SK-N-SH (cell line): ENCODE results near the gene EXOC2. TPM values are rescaled to one million over a fixed set of nuclear protein-coding genes. Genes with fewer than 3 reads are reported as not detected.

Experiments used
- CTCF ChIA-PET: fragments of 300-600, 350-600 bp; formaldehyde crosslinking; extraction: SDS; loops from one replicate; lab custom pipeline; 2021; lab: Yijun Ruan, JAX
- POLR2A ChIA-PET: fragments of 350-600 bp; sonication (Branson Sonifier 250); formaldehyde crosslinking; extraction: SDS; loops from one replicate; lab custom pipeline; 2020; ENCODE audit warnings: antibody characterized with exemption, inconsistent platforms; lab: Yijun Ruan, JAX
- DNase-seq: peaks from one replicate; pipeline ENCODE4 v3.0.0; 2012
- H2AFZ ChIP-seq: fragments of 200-600 bp; sonication (generic); 2 replicates; pipeline ENCODE4 v1.8.1; 2016; ENCODE audit warnings: antibody characterized with exemption, mild to moderate bottlenecking, low read depth
- H3F3A ChIP-seq: fragments of 200-600 bp; sonication (generic); replicated peaks from 2 replicates; pipeline ENCODE3; 2016; ENCODE audit warnings: antibody characterized with exemption, mild to moderate bottlenecking; ENCODE audit not compliant: insufficient read depth
- H3K27ac ChIP-seq, 2 experiments: fragments of 200-500 bp in 1 of 2; fragments of 200-600 bp in 1 of 2; sonication (Bioruptor generic) in 1 of 2; sonication (generic), shearing (Covaris generic) in 1 of 2; 2 replicates each; pipeline versions ENCODE4 v1.5.1 to v1.6.1; 2014 to 2016; ENCODE audit warnings: low read depth in 2 of 2, inconsistent platforms in 1 of 2, low read length in 1 of 2, mild to moderate bottlenecking in 1 of 2, mixed read lengths in 1 of 2
- H3K27me3 ChIP-seq: fragments of 200-600 bp; sonication (generic), shearing (Covaris generic); 2 replicates; pipeline ENCODE4 v1.6.1; 2016; ENCODE audit warnings: mixed run types; ENCODE audit not compliant: insufficient read depth
- H3K36me3 ChIP-seq, 2 experiments: fragments of 200-500 bp in 1 of 2; fragments of 200-600 bp in 1 of 2; sonication (Bioruptor generic) in 1 of 2; sonication (generic) in 1 of 2; replicated peaks in 1 of 2; 2 replicates each; pipeline versions ENCODE3 to v1.5.1; 2014 to 2016; ENCODE audit warnings: low read length in 1 of 2, mild to moderate bottlenecking in 1 of 2; ENCODE audit not compliant: insufficient read depth in 2 of 2, control insufficient read depth in 1 of 2
- H3K4me1 ChIP-seq, 2 experiments: fragments of 200-500 bp in 1 of 2; fragments of 200-600 bp in 1 of 2; sonication (Bioruptor generic) in 1 of 2; sonication (generic), shearing (Covaris generic) in 1 of 2; 2 replicates each; pipeline versions ENCODE4 v1.5.1 to v1.6.1; 2014 to 2016; ENCODE audit warnings: low read depth in 1 of 2, low read length in 1 of 2, mixed run types in 1 of 2; ENCODE audit not compliant: insufficient read depth in 2 of 2, control insufficient read depth in 1 of 2
- H3K4me2 ChIP-seq: fragments of 200-600 bp; sonication (generic), shearing (Covaris generic); 2 replicates; pipeline ENCODE4 v1.6.1; 2017; ENCODE audit warnings: mixed run types
- H3K4me3 ChIP-seq, 2 experiments: fragments of 200-500 bp in 1 of 2; fragments of 200-600 bp in 1 of 2; sonication (Bioruptor generic) in 1 of 2; sonication (generic), shearing (Covaris generic) in 1 of 2; 2 replicates each; pipeline versions ENCODE4 v1.5.1 to v1.8.1; 2014 to 2016; ENCODE audit warnings: low read depth in 2 of 2, inconsistent platforms in 1 of 2, low read length in 1 of 2, mild to moderate bottlenecking in 1 of 2, mixed read lengths in 1 of 2, moderate library complexity in 1 of 2
- H3K79me2 ChIP-seq: fragments of 200-600 bp; sonication (generic); 2 replicates; pipeline ENCODE4 v1.8.1; 2017; ENCODE audit warnings: mild to moderate bottlenecking; ENCODE audit not compliant: insufficient read depth
- H3K9ac ChIP-seq: fragments of 200-600 bp; sonication (generic); 2 replicates; pipeline ENCODE4 v1.6.1; 2017; ENCODE audit warnings: mixed run types
- H3K9me2 ChIP-seq: fragments of 200-600 bp; sonication (generic); 2 replicates; pipeline ENCODE4 v1.6.1; 2017; ENCODE audit warnings: mixed run types
- H3K9me3 ChIP-seq: fragments of 200-600 bp; sonication (generic); 2 replicates; pipeline ENCODE4 v1.6.1; 2017; ENCODE audit warnings: mixed run types, mild to moderate bottlenecking, moderate library complexity
- H4K20me1 ChIP-seq: fragments of 200-600 bp; sonication (generic); 2 replicates; pipeline ENCODE4 v1.6.1; 2017; ENCODE audit warnings: mild to moderate bottlenecking, mixed run types; ENCODE audit not compliant: insufficient read depth
- CHD2 ChIP-seq: fragments of 150-350 bp; IDR thresholded peaks from 2 replicates; pipeline ENCODE4 v1.6.1; 2018; ENCODE audit warnings: low read length; ENCODE audit not compliant: partially characterized antibody
- ELF1 ChIP-seq: IDR thresholded peaks from 2 replicates; pipeline ENCODE4 v1.4.0; 2012
- EP300 ChIP-seq, 2 experiments: IDR thresholded peaks; 2 replicates each; pipeline versions ENCODE4 v1.4.0 to v1.6.1; 2012; ENCODE audit warnings: borderline replicate concordance in 1 of 2, low read depth in 1 of 2, low read length in 1 of 2
- GABPA ChIP-seq: IDR thresholded peaks from 2 replicates; pipeline ENCODE4 v1.4.0; 2012; ENCODE audit warnings: low read depth, mild to moderate bottlenecking
- GATA2 ChIP-seq: sonication (generic); formaldehyde crosslinking; IDR thresholded peaks from 2 replicates; pipeline ENCODE4 v1.5.0; 2020; ENCODE audit warnings: mild to moderate bottlenecking, missing genetic modification reagents
- JUND ChIP-seq: IDR thresholded peaks from 2 replicates; pipeline ENCODE4 v1.4.0; 2012
- NFIC ChIP-seq: IDR thresholded peaks from 2 replicates; pipeline ENCODE4 v1.4.0; 2012; ENCODE audit warnings: borderline replicate concordance
- POLR2AphosphoS5 ChIP-seq: IDR thresholded peaks from 2 replicates; pipeline ENCODE4 v1.6.1; 2012; ENCODE audit warnings: low read depth, low read length
- RCOR1 ChIP-seq: fragments of 150-350 bp; IDR thresholded peaks from 2 replicates; pipeline ENCODE4 v1.6.1; 2017; ENCODE audit warnings: antibody characterized with exemption, low read length
- RFX5 ChIP-seq: IDR thresholded peaks from 2 replicates; pipeline ENCODE4 v1.6.1; 2012; ENCODE audit warnings: mild to moderate bottlenecking, improper control_type of control experiment, low read length
- RXRA ChIP-seq: IDR thresholded peaks from 2 replicates; pipeline ENCODE4 v1.4.0; 2012; ENCODE audit warnings: low read depth, mild to moderate bottlenecking, borderline replicate concordance
- TEAD4 ChIP-seq: IDR thresholded peaks from 2 replicates; pipeline ENCODE4 v1.4.0; 2012; ENCODE audit warnings: mild to moderate bottlenecking, borderline replicate concordance; ENCODE audit not compliant: insufficient read depth
- YY1 ChIP-seq: IDR thresholded peaks from 2 replicates; pipeline ENCODE4 v1.4.0; 2012; ENCODE audit warnings: low read depth, mild to moderate bottlenecking
- WGBS: methylation state at CpG from one replicate; pipeline ENCODE4 v1.1.6; 2017; ENCODE audit warnings: low lambda C conversion rate; 5-methylcytosine and 5-hydroxymethylcytosine counted together
- polyA plus RNA-seq, 3 experiments: library from polyadenylated mRNA; depleted of rRNA; stranded (reverse); fragments of >200 nt; gene quantifications; 2 replicates each; pipeline ENCODE4 v1.2.3, GENCODE V29; 2012
- TF ChIP-seq, protein P1 (sequence below): IDR thresholded peaks from 2 replicates; pipeline ENCODE4 v1.4.0; 2012; ENCODE audit warnings: low read depth, borderline replicate concordance
- TF ChIP-seq, protein P2 (sequence below): fragments of 150-350 bp; IDR thresholded peaks from 2 replicates; pipeline ENCODE4 v1.6.1; 2016; ENCODE audit warnings: mild to moderate bottlenecking, low read depth, low read length
- TF ChIP-seq, protein P3 (sequence below): IDR thresholded peaks from 2 replicates; pipeline ENCODE4 v1.4.0; 2012; ENCODE audit warnings: low read depth
- TF ChIP-seq, protein P4 (sequence below): fragments of 200-600 bp; sonication (generic); IDR thresholded peaks from 2 replicates; pipeline ENCODE4 v1.6.1; 2017; ENCODE audit warnings: antibody characterized with exemption, mild to moderate bottlenecking, moderate library complexity
- TF ChIP-seq, protein P5 (sequence below): IDR thresholded peaks from 2 replicates; pipeline ENCODE4 v1.6.1; 2012; ENCODE audit warnings: mild to moderate bottlenecking, low read depth, low read length, moderate library complexity
- TF ChIP-seq, protein P6 (sequence below): IDR thresholded peaks from 2 replicates; pipeline ENCODE4 v1.4.0; 2012; ENCODE audit warnings: low read depth, borderline replicate concordance

Gene EXOC2
- polyA plus RNA-seq, 1 of the 3 experiments (the other 2 are of a cell fraction): 10.6 TPM

DNA sequence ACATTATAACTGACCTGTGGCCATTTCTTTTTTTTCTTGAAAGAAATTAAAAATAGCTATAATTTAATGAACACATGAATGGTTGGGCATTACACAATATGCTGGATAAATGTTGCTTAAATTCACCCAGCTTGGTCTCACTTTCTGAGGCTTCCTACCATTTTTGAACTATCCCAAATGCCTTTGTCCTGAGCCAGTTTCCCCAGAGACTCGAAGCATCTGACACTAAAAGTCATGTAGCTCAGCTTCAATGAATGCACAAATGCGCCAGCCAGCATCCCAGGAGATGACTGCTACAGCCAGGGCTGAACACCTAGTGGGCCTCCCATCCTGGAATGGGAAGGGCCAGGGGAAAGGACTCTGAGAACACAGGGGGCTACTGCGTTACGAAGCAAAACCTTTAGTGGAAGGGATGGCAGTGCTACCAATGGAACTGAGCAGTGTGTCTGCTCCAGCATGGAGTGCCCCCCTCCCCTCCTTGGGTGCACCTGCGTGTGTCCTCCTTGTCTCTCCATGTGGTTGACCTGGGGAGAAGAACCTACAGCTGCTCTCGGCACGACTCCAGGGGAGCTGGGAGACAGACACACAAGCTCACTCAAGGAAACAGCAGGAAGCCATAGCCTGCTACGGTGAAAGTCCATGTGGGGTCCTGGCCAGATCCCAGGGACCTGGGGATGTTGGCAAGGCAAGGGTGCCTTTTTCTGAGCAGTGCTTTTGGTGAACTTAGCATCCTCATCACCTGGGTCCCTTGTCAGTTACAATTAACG, 240.5 kb downstream of the EXOC2 start (continued):
- TF ChIP-seq, protein P1, sequence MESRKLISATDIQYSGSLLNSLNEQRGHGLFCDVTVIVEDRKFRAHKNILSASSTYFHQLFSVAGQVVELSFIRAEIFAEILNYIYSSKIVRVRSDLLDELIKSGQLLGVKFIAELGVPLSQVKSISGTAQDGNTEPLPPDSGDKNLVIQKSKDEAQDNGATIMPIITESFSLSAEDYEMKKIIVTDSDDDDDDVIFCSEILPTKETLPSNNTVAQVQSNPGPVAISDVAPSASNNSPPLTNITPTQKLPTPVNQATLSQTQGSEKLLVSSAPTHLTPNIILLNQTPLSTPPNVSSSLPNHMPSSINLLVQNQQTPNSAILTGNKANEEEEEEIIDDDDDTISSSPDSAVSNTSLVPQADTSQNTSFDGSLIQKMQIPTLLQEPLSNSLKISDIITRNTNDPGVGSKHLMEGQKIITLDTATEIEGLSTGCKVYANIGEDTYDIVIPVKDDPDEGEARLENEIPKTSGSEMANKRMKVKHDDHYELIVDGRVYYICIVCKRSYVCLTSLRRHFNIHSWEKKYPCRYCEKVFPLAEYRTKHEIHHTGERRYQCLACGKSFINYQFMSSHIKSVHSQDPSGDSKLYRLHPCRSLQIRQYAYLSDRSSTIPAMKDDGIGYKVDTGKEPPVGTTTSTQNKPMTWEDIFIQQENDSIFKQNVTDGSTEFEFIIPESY: no peak
- TF ChIP-seq, protein P2, sequence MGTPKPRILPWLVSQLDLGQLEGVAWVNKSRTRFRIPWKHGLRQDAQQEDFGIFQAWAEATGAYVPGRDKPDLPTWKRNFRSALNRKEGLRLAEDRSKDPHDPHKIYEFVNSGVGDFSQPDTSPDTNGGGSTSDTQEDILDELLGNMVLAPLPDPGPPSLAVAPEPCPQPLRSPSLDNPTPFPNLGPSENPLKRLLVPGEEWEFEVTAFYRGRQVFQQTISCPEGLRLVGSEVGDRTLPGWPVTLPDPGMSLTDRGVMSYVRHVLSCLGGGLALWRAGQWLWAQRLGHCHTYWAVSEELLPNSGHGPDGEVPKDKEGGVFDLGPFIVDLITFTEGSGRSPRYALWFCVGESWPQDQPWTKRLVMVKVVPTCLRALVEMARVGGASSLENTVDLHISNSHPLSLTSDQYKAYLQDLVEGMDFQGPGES: no peak
- no peak for TF ChIP-seq CHD2
- no peak for TF ChIP-seq YY1
- TF ChIP-seq RXRA: no peak
- TF ChIP-seq, protein P3, sequence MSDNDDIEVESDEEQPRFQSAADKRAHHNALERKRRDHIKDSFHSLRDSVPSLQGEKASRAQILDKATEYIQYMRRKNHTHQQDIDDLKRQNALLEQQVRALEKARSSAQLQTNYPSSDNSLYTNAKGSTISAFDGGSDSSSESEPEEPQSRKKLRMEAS: no peak
- TF ChIP-seq TEAD4: no peak

DNA sequence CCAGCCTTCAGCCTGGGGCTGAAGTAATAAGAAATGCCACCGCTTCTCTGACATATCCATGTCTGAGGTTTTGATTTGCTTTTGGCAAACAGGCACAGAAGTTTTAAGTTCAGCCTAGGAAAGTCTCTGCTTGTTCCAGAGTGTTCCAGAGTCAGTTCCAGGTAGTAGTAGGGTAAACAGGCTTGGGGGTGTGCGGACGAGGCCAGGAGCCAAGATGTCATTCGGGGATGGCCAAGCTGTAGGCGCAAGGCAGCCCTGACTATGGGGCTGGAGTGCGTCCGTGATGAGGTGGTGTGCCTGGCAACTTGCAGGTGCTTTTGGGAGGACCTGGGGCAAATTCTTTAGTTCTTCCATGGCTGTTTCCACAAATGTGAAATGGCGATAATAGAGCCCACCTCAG, 241.1 kb downstream of the EXOC2 start:
- H3K9me3 ChIP-seq: no peaks in the 10 kb centered on the region
- no peaks in the 10 kb centered on the region; the same call in 1 of the 2 replicates for H3K9me2 ChIP-seq
- no peak overlapping the region for H3K27ac ChIP-seq
- H3K27me3 ChIP-seq: peaks cover 59% of the 10 kb centered on the region; the same call in 1 of the 2 replicates
- no peaks in the 10 kb centered on the region for H3K79me2 ChIP-seq
- TF ChIP-seq RCOR1 (no peak), RFX5 (no peak), RXRA (no peak), EP300 (IDR thresholded peaks at IDR 0.05; ENCODE audit: borderline replicate concordance in 1 of 2, low read depth in 1 of 2, low read length in 1 of 2) (no peak), GATA2 (CRISPR knock-in tag) (no peak), CHD2 (no peak), JUND (no peak), POLR2AphosphoS5 (no peak), NFIC (no peak), GABPA (no peak), ELF1 (no peak), YY1 (no peak)
- TF ChIP-seq, protein P4, sequence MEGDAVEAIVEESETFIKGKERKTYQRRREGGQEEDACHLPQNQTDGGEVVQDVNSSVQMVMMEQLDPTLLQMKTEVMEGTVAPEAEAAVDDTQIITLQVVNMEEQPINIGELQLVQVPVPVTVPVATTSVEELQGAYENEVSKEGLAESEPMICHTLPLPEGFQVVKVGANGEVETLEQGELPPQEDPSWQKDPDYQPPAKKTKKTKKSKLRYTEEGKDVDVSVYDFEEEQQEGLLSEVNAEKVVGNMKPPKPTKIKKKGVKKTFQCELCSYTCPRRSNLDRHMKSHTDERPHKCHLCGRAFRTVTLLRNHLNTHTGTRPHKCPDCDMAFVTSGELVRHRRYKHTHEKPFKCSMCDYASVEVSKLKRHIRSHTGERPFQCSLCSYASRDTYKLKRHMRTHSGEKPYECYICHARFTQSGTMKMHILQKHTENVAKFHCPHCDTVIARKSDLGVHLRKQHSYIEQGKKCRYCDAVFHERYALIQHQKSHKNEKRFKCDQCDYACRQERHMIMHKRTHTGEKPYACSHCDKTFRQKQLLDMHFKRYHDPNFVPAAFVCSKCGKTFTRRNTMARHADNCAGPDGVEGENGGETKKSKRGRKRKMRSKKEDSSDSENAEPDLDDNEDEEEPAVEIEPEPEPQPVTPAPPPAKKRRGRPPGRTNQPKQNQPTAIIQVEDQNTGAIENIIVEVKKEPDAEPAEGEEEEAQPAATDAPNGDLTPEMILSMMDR: no peak
- TF ChIP-seq, protein P5, sequence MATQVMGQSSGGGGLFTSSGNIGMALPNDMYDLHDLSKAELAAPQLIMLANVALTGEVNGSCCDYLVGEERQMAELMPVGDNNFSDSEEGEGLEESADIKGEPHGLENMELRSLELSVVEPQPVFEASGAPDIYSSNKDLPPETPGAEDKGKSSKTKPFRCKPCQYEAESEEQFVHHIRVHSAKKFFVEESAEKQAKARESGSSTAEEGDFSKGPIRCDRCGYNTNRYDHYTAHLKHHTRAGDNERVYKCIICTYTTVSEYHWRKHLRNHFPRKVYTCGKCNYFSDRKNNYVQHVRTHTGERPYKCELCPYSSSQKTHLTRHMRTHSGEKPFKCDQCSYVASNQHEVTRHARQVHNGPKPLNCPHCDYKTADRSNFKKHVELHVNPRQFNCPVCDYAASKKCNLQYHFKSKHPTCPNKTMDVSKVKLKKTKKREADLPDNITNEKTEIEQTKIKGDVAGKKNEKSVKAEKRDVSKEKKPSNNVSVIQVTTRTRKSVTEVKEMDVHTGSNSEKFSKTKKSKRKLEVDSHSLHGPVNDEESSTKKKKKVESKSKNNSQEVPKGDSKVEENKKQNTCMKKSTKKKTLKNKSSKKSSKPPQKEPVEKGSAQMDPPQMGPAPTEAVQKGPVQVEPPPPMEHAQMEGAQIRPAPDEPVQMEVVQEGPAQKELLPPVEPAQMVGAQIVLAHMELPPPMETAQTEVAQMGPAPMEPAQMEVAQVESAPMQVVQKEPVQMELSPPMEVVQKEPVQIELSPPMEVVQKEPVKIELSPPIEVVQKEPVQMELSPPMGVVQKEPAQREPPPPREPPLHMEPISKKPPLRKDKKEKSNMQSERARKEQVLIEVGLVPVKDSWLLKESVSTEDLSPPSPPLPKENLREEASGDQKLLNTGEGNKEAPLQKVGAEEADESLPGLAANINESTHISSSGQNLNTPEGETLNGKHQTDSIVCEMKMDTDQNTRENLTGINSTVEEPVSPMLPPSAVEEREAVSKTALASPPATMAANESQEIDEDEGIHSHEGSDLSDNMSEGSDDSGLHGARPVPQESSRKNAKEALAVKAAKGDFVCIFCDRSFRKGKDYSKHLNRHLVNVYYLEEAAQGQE: no peak
- TF ChIP-seq, protein P6, sequence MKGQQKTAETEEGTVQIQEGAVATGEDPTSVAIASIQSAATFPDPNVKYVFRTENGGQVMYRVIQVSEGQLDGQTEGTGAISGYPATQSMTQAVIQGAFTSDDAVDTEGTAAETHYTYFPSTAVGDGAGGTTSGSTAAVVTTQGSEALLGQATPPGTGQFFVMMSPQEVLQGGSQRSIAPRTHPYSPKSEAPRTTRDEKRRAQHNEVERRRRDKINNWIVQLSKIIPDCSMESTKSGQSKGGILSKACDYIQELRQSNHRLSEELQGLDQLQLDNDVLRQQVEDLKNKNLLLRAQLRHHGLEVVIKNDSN: no peak
- TF ChIP-seq, protein P3: no peak
- H3K4me1 ChIP-seq: no peaks in the 10 kb centered on the region; a peak in 1 of 4 replicates
- 61% methylated on average over 7 of the region's 8 CpGs for WGBS
- no peak for DNase-seq
- H3K4me2 ChIP-seq: no peak overlapping the region
- H3K9ac ChIP-seq: no peak overlapping the region
- POLR2A ChIA-PET: no interaction called here
- CTCF ChIA-PET: interaction anchor here (1.5 kb wide), 1 partner anchor 235 kb away, joined by 4 read pairs; no protein-coding TSS in a partner anchor
- no peaks in the 10 kb centered on the region for H3K36me3 ChIP-seq
- no peaks in the 10 kb centered on the region for H4K20me1 ChIP-seq
- no peak overlapping the region for H2AFZ ChIP-seq
- no peaks in the 10 kb centered on the region for H3F3A ChIP-seq
- H3K4me3 ChIP-seq: no peak overlapping the region
